HG03354 (cell line): ENCODE results near the gene WDR76.
A peak's percentile ranks its signal among the peaks of the same experiment; 100 is the strongest.
"Not testable (repeated sequence)": the region's sequence is repeated elsewhere in the genome, so short reads cannot be mapped to it uniquely, and the experiment has no call there.

ENCODE experiments used
- ATAC-seq: cut with Tn5 transposase; IDR thresholded peaks from one replicate; pipeline ENCODE4 v1.9.1; 2021; ENCODE audit warnings: mild to moderate bottlenecking; ENCODE audit not compliant: unreplicated experiment, poor library complexity, severe bottlenecking

WDR76 gene

DNA sequence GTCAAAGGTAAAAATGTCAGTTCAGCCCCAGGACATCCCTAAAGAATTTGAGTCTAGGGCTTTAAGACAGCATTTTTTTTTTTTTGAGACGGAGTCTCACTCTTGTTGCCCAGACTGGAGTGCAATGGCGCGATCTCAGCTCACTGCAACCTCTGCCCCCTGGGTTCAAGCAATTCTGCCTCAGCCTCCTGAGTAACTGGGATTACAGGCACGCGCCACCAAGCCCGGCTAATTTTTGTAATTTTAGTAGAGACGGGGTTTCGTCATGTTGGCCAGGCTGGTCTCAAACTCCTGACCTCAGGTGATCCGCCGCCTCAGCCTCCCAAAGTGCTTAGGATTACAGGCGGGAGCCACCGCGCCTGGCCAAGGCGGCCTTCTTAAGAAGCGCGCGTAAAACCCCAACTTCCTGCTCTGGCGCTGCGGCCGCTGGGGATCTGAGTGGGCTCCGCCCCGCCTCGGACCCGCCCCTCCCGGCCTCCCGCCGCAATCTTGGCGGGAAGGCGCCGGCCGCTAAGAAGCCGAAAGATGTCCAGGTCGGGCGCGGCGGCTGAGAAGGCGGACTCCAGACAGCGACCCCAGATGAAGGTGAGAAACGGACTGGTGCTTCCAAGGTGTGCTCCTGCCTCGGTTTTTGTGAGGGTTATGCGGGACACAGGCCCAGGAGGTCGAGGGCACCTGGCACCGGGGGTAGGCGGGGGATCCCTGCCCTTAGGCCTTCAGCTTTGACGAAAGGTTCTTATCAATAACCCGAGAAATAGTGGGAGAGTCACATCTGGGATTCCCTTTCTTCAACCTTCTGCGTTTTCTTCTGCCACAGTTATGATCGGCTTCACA is at the start of gene WDR76:
Gene WDR76, plus strand, starts transcription at position 495 of the 834 bp plus-strand sequence. Its CDS starts 31 bp downstream, at position 526.
- peak; percentile 67 for ATAC-seq

DNA sequence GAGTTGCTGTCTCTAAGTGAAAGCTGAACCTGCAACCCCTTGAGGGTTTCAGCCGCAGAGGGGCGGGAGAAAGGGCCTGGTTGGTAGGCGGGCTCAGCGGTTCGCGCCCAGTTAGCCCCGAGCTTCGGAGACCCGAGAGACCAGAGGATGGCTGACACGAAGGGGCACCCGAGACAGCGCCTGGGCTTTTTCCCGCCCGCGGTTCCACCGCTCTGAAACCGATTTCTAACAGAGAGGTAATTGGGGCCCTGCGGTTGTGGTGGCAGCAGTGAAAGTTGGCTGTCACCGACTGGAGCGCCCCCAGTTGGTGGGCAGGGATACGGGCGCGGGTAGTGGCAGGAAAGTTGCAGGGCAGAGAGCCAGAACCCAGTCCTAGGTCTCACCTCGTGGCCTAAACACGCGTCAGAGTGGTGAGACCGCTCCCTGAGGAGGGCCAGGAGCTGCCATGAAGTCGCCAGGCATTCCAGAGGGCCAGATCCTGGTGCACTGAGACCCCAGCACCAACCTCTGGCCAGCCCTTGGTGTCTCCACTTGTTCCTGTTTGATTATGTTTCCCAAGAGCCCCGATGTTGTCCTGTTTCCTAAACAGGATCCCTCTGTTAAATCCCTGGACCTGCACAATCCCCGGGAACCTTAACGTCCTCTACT is 49.4 kb upstream of the WDR76 start:
- ATAC-seq = peak; percentile 61

DNA sequence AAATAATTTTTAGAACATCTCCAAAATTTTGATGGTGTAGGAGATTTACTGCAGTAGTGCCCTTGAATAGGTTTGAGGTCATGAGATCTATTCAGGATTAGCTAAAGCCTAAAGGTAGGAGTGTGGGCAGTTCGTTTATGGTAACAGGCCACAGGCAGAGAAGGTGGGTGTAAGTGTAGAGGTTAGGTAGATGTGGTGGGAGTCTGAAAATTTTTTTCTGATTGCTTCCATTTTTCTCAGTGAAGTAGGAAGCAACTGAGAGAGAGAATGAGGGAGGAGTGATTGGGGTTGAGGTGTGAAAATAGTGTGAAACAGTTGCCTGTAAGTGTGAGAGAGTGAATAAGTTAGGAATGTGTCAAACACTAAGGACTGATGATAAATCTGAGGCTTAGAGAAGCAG is 47.8 kb upstream of the WDR76 start:
- no peak for ATAC-seq

DNA sequence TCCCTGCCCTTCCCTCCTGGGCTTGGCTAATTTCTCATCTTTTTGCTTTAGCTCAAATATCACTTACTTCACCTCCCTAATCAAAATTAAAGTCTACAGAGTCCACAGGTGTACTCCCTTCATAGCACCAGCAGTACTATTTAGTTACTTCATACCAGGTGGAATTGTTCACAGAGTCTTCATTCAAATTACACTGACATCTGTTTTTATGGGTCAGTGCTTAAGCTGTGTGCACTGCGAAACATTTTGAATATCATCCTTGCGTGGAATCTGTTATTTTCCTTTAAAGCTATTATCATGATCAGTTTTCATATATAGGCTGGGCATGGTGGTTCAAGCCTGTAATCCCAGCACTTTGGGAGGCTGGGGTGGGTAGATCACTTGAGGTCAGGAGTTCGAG is 37.4 kb upstream of the WDR76 start:
- ATAC-seq = no peak

DNA sequence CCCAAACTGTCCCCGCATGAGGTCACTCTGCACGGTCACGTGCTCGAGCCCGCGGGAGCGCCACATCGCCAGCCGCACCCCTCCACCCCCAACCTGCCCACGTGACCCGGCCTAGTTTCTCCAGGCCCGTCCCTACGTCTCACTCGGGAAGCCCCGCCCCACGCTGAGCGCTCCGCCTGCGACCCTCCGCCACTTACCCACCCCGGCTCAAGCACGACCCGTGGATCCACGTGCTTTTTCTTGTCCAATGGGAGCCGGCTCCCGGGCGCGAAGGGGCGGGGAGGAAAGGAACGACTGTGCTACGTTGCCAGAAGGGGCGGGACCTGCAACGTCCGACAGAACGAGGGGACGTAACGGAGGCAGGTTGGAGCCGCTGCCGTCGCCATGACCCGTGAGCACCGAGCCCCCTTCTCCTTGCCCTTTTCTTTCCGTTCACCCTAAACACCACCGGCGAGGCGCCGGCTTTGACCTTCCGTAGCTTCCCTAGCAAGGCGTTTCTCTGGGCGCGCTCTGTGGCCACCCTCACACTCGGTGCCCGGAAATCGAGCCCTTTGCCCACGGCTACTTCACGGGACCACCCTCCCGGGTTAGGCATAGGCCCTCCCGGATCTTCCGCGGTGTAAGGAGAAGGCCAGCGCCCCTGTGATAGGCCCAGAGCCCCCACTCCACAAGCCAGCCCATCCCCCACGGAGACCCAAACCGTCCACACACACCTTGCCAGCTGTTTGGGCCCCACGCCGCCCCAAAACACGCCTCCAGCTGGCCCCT is 34.6 kb upstream of the WDR76 start, which contains the start of gene SERF2:
Gene SERF2, plus strand, starts transcription at position 328 of the 768 bp plus-strand sequence. Its CDS starts 57 bp downstream, at position 385.
- ATAC-seq = peak; percentile 91

DNA sequence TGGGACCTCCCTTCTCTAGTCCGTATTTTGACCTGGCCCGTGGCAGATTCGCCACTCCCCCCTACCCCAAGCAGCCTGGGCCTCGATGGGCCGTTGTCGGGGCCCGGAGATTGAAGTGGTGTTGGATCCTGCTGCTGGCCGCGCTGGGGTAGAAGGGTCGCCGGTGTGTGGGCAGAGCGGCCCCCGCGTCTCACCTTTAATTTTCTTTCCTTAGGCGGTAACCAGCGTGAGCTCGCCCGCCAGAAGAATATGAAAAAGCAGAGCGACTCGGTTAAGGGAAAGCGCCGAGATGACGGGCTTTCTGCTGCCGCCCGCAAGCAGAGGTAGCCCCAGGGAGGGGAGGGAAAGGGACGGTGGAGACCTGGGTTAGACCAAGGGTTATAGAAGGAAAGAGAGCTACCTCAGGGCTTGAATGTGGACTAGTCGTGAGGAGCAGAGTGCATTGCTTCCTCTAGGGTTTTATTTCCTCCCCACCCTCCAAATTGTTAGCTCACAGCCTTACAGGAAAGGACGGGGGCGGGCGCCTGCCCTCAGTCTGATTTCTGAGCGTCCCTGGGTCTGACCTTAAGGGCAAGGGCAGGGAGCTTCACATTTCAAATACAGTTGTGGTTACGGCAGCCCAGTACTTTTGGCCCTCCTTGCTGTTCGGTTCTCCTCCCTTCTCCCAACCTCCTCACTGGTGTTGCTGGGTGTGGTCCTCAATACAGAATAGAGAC is 33.9 kb upstream of the WDR76 start:
- no peak for ATAC-seq

DNA sequence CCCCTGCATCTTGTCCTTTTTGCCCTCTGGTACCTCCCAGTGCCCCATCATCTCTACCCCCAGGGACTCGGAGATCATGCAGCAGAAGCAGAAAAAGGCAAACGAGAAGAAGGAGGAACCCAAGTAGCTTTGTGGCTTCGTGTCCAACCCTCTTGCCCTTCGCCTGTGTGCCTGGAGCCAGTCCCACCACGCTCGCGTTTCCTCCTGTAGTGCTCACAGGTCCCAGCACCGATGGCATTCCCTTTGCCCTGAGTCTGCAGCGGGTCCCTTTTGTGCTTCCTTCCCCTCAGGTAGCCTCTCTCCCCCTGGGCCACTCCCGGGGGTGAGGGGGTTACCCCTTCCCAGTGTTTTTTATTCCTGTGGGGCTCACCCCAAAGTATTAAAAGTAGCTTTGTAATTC is 33.2 kb upstream of the WDR76 start:
- no peak for ATAC-seq

DNA sequence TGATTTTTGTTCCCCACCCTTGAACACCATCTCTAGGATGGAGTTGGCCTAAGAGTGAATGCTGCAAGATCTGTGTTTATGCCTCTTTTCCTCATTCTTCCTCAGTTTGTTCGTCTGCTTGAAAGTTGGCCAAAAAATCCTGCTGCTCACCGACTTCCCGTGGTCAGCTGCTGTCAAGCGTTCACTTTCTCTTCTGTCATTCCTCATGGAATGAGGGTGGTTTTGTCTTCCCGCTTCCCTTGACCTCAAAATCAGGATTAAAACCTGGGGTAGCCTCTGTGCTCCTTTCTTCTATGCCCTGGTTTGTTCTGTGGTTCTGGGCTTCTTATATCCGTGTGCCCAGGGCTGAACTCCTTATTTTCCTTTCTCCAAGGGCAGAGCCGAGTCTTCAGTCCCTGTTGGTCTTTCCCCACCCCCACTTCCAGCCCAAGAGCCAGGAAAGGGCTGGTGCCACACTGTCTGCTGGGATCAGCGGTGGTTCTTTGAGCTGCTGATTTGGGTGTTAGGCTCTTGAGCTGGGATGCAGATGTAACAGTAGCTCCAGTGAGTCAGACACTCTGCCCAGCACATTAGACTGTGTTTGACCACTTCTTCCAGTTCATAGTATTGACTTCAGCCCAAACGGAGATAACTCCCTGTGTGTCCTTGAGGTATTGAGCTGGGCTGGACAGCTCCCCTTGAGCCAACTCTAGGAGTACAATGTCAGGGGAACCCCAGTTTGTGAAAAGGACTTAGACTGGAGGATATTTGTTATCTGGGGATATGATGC is 32.3 kb upstream of the WDR76 start:
- ATAC-seq = no peak

DNA sequence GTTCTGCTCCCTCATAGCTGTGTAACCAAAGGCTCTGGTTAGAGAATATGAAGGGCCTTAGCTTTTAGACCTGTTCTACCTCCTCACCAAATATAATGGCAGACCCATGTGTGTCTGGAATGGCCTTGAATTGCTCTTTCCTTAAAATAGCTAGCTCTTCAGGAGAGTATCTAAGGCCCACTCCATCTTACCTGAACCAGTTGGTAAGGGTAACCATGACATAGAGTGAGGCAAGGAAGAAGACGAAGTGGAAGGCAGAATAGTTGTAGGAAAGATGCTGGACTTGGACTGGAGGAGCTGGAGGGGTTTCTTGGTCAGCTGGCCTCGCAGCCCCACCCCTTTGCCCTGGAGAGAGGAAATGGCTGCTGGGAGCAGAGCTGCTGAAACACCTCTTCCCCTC is 31.6 kb upstream of the WDR76 start:
- ATAC-seq = no peak

DNA sequence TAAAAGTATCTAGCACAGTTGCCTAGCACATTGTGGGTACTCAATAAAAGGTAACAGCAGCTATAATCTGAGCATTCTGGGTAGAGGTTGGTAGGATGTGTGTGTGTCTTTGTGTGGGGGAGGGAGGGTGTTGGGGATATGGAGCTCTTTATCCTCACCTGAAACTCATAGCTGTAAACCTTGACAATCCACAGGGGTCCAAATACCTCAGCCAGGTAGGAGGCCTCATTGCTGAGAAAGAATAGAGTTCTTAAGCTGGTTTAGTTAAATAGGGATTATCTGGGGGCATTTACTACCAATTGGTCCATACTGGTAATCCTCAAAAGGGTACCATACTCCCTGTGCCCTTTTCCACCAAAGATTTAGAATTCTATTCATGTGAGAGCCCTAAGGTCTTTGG is 30.8 kb upstream of the WDR76 start:
- no peak for ATAC-seq

DNA sequence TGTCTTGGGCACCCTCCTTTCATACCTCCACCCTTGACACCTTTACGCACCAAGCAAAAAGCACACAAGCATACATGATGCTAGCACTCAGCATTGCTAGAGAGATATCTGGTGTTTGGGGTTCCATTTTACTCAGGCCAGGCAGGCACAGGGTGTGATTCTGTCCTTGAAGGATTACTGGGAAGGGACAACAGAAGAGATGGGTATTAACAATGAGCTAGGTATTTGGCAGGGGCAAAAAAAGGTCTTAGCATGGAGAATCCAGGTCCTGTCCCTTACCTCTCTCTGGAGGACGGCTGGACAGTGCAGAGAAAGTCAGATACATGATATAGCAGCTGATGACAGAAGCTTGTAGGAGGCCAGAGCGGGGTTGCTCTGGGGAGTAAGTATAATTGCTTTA is 30.2 kb upstream of the WDR76 start:
- no peak for ATAC-seq

DNA sequence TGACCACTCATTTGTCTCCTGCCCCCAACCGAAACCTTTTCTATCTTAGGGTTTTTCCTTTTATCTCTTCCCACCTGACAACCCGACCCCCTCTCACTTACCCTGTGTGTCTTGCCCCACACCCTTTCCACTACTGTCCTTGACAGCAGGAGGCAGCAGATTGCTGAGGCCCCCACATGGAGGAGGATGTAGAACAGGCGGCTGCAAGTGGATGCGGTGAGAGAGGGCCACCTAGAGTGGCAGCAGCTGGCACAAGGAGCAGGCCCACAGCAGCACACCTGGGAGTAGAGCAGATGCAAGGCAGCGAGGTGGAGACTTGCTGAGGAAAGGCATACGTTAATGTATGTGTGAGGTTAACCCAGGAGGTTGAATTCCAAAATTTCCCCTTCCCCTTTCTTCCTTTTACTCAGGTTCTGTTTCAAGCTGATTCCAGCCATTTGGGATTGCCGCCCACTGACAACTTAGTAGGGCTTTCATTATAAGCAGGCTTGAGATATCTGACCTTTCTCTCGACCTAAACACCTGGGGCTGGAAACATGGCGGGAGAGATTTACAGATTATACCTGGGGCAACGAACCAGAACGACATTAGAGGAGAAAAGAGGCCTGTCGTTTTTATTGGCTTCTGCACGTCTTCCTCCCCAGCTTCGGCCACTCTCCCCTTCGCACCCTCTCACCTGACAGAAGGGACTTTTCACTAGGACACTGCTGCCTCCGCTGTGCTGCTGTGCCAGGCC is 27.4 kb upstream of the WDR76 start:
- ATAC-seq = no peak

DNA sequence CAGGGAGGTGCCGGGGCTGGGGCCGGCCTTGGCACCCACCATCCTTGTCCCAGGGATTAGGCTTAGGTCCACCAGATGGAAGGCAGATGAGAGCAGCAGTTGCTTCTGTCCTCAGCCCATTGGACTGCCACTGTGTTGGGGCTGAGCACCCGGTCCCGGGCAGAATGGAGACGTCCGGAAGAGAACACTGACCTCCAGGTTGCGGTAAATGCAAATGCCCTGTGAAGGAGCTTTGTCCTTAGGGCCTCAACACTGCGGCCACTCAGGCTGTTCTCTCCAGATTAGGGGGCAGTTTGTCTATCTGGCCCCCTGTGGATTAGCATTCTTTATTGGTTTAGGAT is 26.9 kb upstream of the WDR76 start, which contains the start of gene SERINC4:
Gene SERINC4, minus strand, starts transcription at position 276 of the 341 bp plus-strand sequence. Its CDS starts 234 bp downstream, at position 42.
- no peak for ATAC-seq

DNA sequence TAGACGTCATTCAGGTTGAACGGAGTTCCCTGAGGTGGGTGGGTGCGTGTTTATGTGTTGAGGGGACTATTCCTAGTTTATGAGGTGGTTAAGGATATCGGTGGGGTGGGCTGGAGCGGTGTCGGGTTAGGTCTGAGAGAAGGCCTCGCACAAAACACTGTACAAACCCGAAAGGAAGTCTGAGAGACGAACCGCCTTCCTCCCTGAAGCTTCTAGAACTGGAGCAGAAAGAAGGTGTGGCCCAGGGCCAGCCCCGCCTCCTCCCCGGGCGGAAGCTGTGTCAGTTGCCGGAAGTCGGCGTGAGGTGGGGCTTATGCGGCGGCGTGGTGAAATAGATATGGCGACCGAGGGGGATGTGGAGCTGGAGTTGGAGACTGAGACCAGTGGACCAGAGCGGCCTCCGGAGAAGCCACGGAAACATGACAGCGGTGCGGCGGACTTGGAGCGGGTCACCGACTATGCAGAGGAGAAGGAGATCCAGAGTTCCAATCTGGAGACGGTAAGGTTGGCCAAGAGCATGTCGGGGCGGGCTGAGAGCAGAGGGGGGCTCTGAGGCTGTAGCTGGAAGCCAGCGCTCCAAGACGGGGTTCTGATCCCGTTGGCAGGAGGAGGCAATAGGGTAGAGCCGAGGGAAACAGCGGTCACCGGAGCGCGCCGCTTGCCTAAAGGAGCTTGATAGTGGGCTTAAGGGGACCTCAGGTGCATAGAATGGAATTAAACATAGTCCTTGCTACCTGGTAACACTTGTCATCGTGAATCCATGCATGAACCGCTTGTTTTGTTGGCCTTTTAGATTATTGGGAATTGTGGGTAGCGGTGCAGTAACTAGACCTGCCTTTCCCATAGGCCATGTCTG is 26.3 kb upstream of the WDR76 start, which contains the start of gene HYPK:
Gene HYPK, plus strand, starts transcription at position 314 of the 856 bp plus-strand sequence. Its CDS starts 24 bp downstream, at position 338.
- ATAC-seq = peak; percentile 90

DNA sequence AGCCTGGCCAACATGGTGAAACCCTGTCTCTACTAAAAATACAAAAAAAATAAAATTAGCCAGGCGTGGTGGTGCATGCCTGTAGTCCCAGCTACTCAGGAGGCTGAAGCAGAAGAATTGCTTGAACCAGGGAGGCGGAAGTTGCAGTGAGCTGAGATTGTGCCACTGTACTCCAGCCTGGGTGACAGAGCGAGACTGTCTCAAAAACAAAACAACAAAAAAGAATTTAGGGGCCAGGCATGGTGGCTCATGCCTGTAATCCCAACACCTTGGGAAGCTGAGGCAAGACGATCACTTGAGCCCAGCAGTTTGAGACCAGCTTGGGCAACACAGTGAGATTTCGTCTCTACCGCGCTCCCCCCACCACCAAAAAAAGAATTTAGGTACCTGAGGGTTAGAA is 24.1 kb upstream of the WDR76 start:
- ATAC-seq = not testable (repeated sequence)

DNA sequence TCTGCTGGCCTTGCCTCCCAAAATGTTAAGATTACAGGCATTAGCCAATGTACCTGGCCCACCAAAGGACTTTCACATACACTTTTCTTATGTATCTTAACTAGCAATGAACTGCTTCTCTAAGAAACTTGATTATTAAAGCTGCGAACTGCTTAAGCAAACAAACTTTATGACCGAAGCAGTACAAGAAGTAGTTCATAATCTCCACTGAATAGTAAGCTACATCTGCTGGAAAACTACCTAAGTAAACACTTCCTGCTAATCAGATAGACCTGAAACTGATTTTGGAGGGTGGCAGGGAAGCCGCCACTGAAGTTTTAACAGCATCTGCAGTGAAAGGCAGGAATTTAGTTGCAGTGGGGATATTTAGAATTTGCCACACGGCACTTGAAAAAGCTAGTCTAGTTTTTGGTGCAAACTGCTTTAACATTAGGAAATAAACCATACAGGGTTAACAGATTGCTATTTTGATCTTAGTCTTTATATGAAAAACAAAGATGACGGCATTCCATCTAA is 18.3 kb upstream of the WDR76 start:
- no peak for ATAC-seq

DNA sequence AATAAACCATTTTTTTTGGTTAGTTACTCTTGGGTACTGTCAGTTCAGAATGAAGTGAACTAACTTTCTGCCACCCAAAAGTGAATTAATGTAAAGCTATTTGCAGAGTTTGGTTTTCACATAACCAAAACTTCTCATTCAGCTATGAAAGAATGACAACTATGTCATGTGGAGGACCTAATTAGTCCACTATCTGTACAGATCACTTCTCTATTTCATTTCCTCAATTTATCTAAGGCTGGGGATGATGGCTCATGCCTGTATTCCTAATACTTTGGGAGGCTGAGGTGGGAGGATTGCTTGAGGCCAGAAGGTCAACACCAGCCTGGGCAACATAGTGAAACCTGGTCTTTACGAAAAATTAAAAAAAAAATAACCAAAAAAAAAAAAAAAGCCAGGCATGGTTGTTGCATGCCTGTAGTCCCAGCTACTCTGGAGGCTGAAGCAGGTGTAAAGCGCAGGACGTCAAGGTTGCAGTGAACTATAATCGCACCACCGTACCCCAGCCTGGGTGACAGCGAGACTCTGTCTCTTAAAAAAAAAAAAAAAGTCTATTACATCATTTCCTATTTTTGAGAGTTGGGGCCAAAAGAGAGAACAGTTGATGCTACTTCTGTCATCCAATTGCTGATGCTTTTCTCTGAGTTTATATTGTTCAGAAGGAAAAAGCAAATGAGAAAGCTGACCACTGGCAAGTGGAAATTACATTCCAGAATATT is 17.7 kb upstream of the WDR76 start:
- ATAC-seq = peak; percentile 72
